Thymus (tissue), 11 donors: ENCODE results near the gene GPR158. TPM values are rescaled to one million over a fixed set of nuclear protein-coding genes. Genes with fewer than 3 reads are reported as not detected.

Source experiments
- DNase-seq, 9 donors: peaks; one replicate each; pipeline ENCODE4 v3.0.0-alpha.2; 2013; ENCODE audit warnings: low spot score in 9 of 9, low read depth in 6 of 9, missing footprints in 1 of 9
- H3K27ac ChIP-seq, 2 donors: one replicate each; pipeline ENCODE4 v1.5.1; 2013; ENCODE audit warnings: control low read depth in 1 of 2, low read depth in 1 of 2, low read length in 1 of 2, mild to moderate bottlenecking in 1 of 2, moderate library complexity in 1 of 2
- H3K27me3 ChIP-seq, 2 donors: one replicate each; pipeline ENCODE4 v1.5.1; 2013; ENCODE audit warnings: low read length in 1 of 2; ENCODE audit not compliant: control insufficient read depth in 2 of 2, insufficient read depth in 1 of 2
- H3K36me3 ChIP-seq, 2 donors: one replicate each; pipeline ENCODE4 v1.5.1; 2013; ENCODE audit warnings: low read length in 1 of 2, mild to moderate bottlenecking in 1 of 2, moderate library complexity in 1 of 2; ENCODE audit not compliant: control insufficient read depth in 2 of 2, insufficient read depth in 2 of 2
- H3K4me1 ChIP-seq, 2 donors: one replicate each; pipeline ENCODE4 v1.5.1; 2013; ENCODE audit warnings: low read length in 2 of 2; ENCODE audit not compliant: control insufficient read depth in 2 of 2, insufficient read depth in 2 of 2
- H3K4me3 ChIP-seq, 2 donors: one replicate each; pipeline ENCODE4 v1.5.1; 2013; ENCODE audit warnings: low read length in 2 of 2, control low read depth in 1 of 2, mild to moderate bottlenecking in 1 of 2
- H3K9me3 ChIP-seq, 2 donors: one replicate each; pipeline ENCODE4 v1.5.1; 2013; ENCODE audit warnings: low read length in 1 of 2, mild to moderate bottlenecking in 1 of 2; ENCODE audit not compliant: control insufficient read depth in 2 of 2, insufficient read depth in 1 of 2
- WGBS: extraction: QIAGEN DNeasy Blood & Tissue Kit; methylation state at CpG from one replicate; pipeline ENCODE4 v1.1.7; 2013; 5-methylcytosine and 5-hydroxymethylcytosine counted together
- polyA plus RNA-seq: library from polyadenylated mRNA; stranded (reverse); fragments of 200-250 nt; gene quantifications from one replicate; pipeline ENCODE4 v1.2.3, GENCODE V29; 2013
- total RNA-seq: library from RNA; stranded (reverse); fragments of 120-200 nt; gene quantifications from one replicate; pipeline ENCODE4 v1.2.4, GENCODE V29; 2013
- donor health status: healthy.

Gene GPR158
- total and polyA plus RNA-seq, 2 donors, result under 0.01 to 0.02 TPM

GRCh38 chr10:25280076-25280475 lies 105.3 kb downstream of the GPR158 start:
- no peaks in the 10 kb centered on the region for H3K27me3 ChIP-seq
- H3K27ac ChIP-seq, result no peak overlapping the region
- H3K9me3 ChIP-seq, result no peaks in the 10 kb centered on the region
- no peaks in the 10 kb centered on the region for H3K4me1 ChIP-seq
- DNase-seq, result no peak
- H3K36me3 ChIP-seq, result no peaks in the 10 kb centered on the region
- no peak overlapping the region for H3K4me3 ChIP-seq
- WGBS, result 96% methylated on average over 1 of the region's 1 CpG

- Histone ChIP-seq H3K4me3 (no peak overlapping the region), H3K9me3 (no peaks in the 10 kb centered on the region), H3K4me1 (no peaks in the 10 kb centered on the region), H3K36me3 (no peaks in the 10 kb centered on the region), H3K27me3 (no peaks in the 10 kb centered on the region), H3K27ac (no peak overlapping the region)
- DNase-seq, result no peak
- 88% methylated on average over 7 of the region's 7 CpGs for WGBS
Measured at GRCh38 chr10:25280573-25280972, 105.8 kb downstream of the GPR158 start.

- WGBS, result 91% methylated on average over 2 of the region's 2 CpGs
Measured at GRCh38 chr10:25285809-25286208, 111.0 kb downstream of the GPR158 start.

GRCh38 chr10:25288181-25288580 lies 113.4 kb downstream of the GPR158 start:
- Histone ChIP-seq H3K27me3 (no peaks in the 10 kb centered on the region), H3K4me1 (no peaks in the 10 kb centered on the region), H3K27ac (no peak overlapping the region), H3K36me3 (no peaks in the 10 kb centered on the region), H3K4me3 (no peak overlapping the region), H3K9me3 (no peaks in the 10 kb centered on the region)
- 88% methylated on average over 1 of the region's 1 CpG for WGBS
- DNase-seq, result no peak

More at GRCh38 chr10:25285809-25286208, 111.0 kb downstream of the GPR158 start:
- Histone ChIP-seq H3K27me3 (no peaks in the 10 kb centered on the region), H3K36me3 (no peaks in the 10 kb centered on the region), H3K27ac (no peak overlapping the region), H3K4me1 (no peaks in the 10 kb centered on the region), H3K4me3 (no peak overlapping the region), H3K9me3 (no peaks in the 10 kb centered on the region)
- no peak for DNase-seq

- no peaks in the 10 kb centered on the region for H3K4me1 ChIP-seq
- no peak overlapping the region for H3K27ac ChIP-seq
- no peaks in the 10 kb centered on the region for H3K9me3 ChIP-seq
- H3K4me3 ChIP-seq, result no peak overlapping the region
- DNase-seq, result no peak
- no peaks in the 10 kb centered on the region for H3K27me3 ChIP-seq
- 96% methylated on average over 5 of the region's 5 CpGs for WGBS
- H3K36me3 ChIP-seq, result no peaks in the 10 kb centered on the region
Measured at GRCh38 chr10:25294032-25294926, 119.5 kb downstream of the GPR158 start.

GRCh38 chr10:25296324-25296723 lies 121.5 kb downstream of the GPR158 start:
- Histone ChIP-seq H3K27me3 (no peaks in the 10 kb centered on the region), H3K27ac (no peak overlapping the region), H3K36me3 (no peaks in the 10 kb centered on the region), H3K4me3 (no peak overlapping the region), H3K4me1 (no peaks in the 10 kb centered on the region), H3K9me3 (no peaks in the 10 kb centered on the region)
- no peak for DNase-seq
- WGBS, result 66% methylated on average over 1 of the region's 1 CpG

GRCh38 chr10:25297466-25297865 lies 122.7 kb downstream of the GPR158 start:
- no peak for DNase-seq
- Histone ChIP-seq H3K27ac (no peak overlapping the region), H3K27me3 (no peaks in the 10 kb centered on the region), H3K36me3 (no peaks in the 10 kb centered on the region), H3K9me3 (no peaks in the 10 kb centered on the region), H3K4me3 (no peak overlapping the region), H3K4me1 (no peaks in the 10 kb centered on the region)
- 74% methylated on average over 4 of the region's 4 CpGs for WGBS

- 76% methylated on average over 2 of the region's 2 CpGs for WGBS
- no peak overlapping the region for H3K27ac ChIP-seq
- no peak for DNase-seq
- H3K36me3 ChIP-seq, result no peaks in the 10 kb centered on the region
- H3K9me3 ChIP-seq, result no peaks in the 10 kb centered on the region
- H3K4me1 ChIP-seq, result no peaks in the 10 kb centered on the region
- no peak overlapping the region for H3K4me3 ChIP-seq
- no peaks in the 10 kb centered on the region for H3K27me3 ChIP-seq
Measured at GRCh38 chr10:25300073-25300472, 125.3 kb downstream of the GPR158 start.

- no peak for DNase-seq
- Histone ChIP-seq H3K4me3 (no peak overlapping the region), H3K4me1 (no peaks in the 10 kb centered on the region), H3K9me3 (no peaks in the 10 kb centered on the region), H3K36me3 (no peaks in the 10 kb centered on the region), H3K27ac (no peak overlapping the region), H3K27me3 (no peaks in the 10 kb centered on the region)
- 89% methylated on average over 4 of the region's 4 CpGs for WGBS
Measured at GRCh38 chr10:25304606-25305005, 129.8 kb downstream of the GPR158 start.
